Measurements from ENCODE around the gene EZH2.

GRCh38 chr7:148925836-148926235 lies 41.7 kb upstream of the EZH2 start:
- TF ChIP-seq CTCF (conservative IDR thresholded peaks at IDR 0.05; ENCODE audit: low read length) (no peak), EZH2phosphoT487 (IDR thresholded peaks at IDR 0.05; ENCODE audit: borderline replicate concordance, low read depth, low read length) (no peak)

Data from OCI-LY7 (cell line).